Lung (tissue), 12 donors: ENCODE measurements around the gene MYO16. TPM values are rescaled to one million over a fixed set of nuclear protein-coding genes. Genes with fewer than 3 reads are reported as not detected.

Experiments
- ATAC-seq: fragments of 200-7000 bp; cut with Tn5 transposase; one replicate; pipeline ENCODE4 v1.9.1; 2020; ENCODE audit warnings: moderate number of reproducible peaks; ENCODE audit not compliant: insufficient read depth, low FRiP score
- DNase-seq, 3 donors: peaks; one replicate each; pipeline ENCODE4 v3.0.0-alpha.2; 2013 to 2017
- H3K27ac ChIP-seq, 2 donors: one replicate each; pipeline ENCODE4 v1.5.1; 2013; ENCODE audit warnings: mild to moderate bottlenecking in 2 of 2, moderate library complexity in 2 of 2, control low read depth in 1 of 2, inconsistent platforms in 1 of 2, low read depth in 1 of 2, low read length in 1 of 2
- H3K27me3 ChIP-seq, 3 donors: one replicate each; pipeline ENCODE4 v1.5.1; 2013; ENCODE audit warnings: low read length in 2 of 3; ENCODE audit not compliant: control insufficient read depth in 3 of 3, insufficient read depth in 3 of 3
- H3K36me3 ChIP-seq, 4 donors: one replicate each; pipeline ENCODE4 v1.5.1; 2013; ENCODE audit warnings: low read length in 4 of 4, mild to moderate bottlenecking in 1 of 4, moderate library complexity in 1 of 4; ENCODE audit not compliant: control insufficient read depth in 4 of 4, insufficient read depth in 4 of 4
- H3K4me1 ChIP-seq, 5 donors: one replicate each; pipeline ENCODE4 v1.5.1; 2013; ENCODE audit warnings: low read length in 5 of 5, mild to moderate bottlenecking in 2 of 5, moderate library complexity in 1 of 5; ENCODE audit not compliant: control insufficient read depth in 5 of 5, insufficient read depth in 5 of 5
- H3K4me3 ChIP-seq: one replicate; pipeline ENCODE4 v1.5.1; 2013; ENCODE audit warnings: mild to moderate bottlenecking, control low read depth, moderate library complexity
- H3K9ac ChIP-seq, 2 donors: one replicate each; pipeline ENCODE4 v1.5.1; 2013; ENCODE audit warnings: low read length in 2 of 2, control low read depth in 1 of 2; ENCODE audit not compliant: insufficient read depth in 1 of 2
- H3K9me3 ChIP-seq, 4 donors: one replicate each; pipeline ENCODE4 v1.5.1; 2013; ENCODE audit warnings: low read length in 3 of 4, mild to moderate bottlenecking in 1 of 4, moderate library complexity in 1 of 4; ENCODE audit not compliant: control insufficient read depth in 4 of 4, insufficient read depth in 3 of 4
- CTCF ChIP-seq: IDR thresholded peaks from 2 replicates; pipeline ENCODE4 v1.5.1; 2012; ENCODE audit warnings: mild to moderate bottlenecking; ENCODE audit errors: control extremely low read depth, extremely low read depth
- WGBS, 2 donors: extraction: QIAGEN DNeasy Blood & Tissue Kit; methylation state at CpG; one replicate each; pipeline ENCODE4 v1.1.7; 2013; 5-methylcytosine and 5-hydroxymethylcytosine counted together
- polyA plus RNA-seq, 2 donors: library from polyadenylated mRNA; stranded (reverse); fragments of 200-250 nt; gene quantifications; one replicate each; pipeline ENCODE4 v1.2.1, GENCODE V29; 2013
- total RNA-seq, 2 donors: library from RNA; depleted of rRNA in 1 of 2; stranded (reverse); fragments of >200 nt in 1 of 2; gene quantifications; one replicate each; pipeline ENCODE4 v1.2.1, GENCODE V29; 2014 to 2021
- donor health status: control.
- donor health status: control.
- donor health status: Bipolar disorder and iron deficiency.
- donor health status: healthy.
- donor health status: DM: yes; HTN: yes; CAD: no.

Gene MYO16
- total and polyA plus RNA-seq, 4 donors, result 0.12 to 13.8 (median 0.88) TPM

DNA sequence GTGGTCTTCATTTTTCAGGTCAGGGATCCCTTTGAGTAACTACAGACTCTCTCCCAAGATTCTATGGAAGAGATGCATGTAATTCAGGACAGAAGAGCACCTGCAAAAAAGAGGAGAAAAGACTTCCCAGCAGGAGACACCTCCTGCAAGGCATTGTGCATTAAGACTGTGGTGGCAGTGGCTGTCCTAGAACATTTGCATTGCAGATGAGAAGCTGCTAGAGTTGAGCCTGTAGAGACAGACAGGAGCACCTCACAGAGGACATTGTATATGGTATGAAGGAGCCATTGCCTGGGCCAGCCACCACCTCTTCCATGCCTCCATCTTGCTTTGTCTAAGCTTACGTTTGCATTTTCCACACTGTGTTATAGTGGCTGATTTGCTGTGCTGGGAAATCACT, 11.2 kb upstream of the MYO16 start:
- H3K4me1 ChIP-seq, result no peaks in the 10 kb centered on the region
- H3K27me3 ChIP-seq, result no peaks in the 10 kb centered on the region
- no peak overlapping the region for H3K4me3 ChIP-seq
- no peak overlapping the region for H3K27ac ChIP-seq
- ATAC-seq (no peak), DNase-seq (no peak)
- no peak for TF ChIP-seq CTCF
- no peak overlapping the region for H3K9ac ChIP-seq
- H3K36me3 ChIP-seq, result no peaks in the 10 kb centered on the region
- H3K9me3 ChIP-seq, result peaks cover 0 to 2% (median 0%) of the 10 kb centered on the region in 4 donors
- 83 to 88% methylated on average over 1 of the region's 1 CpG for WGBS, 2 donors

DNA sequence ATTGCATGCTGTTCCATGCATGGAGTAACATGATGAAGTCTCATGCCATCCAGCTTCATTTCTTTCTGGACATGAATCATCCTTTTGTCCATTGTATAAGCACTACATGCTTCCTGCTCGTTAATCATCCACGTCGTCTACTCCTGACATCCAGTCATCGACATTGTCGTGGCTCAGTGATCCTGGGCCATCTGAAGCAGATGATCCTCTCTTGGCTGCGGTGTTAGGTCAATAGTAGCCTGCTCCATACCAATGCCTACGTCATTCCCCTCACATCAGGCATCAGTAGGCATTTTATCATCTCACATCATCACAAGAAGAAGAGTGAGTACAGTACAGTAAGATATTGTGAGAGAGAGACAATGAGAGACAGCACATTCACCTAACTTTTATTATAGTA, 7.9 kb upstream of the MYO16 start:
- no peak for TF ChIP-seq CTCF
- Histone ChIP-seq H3K9me3 (peaks cover 0 to 5% (median 2%) of the 10 kb centered on the region in 4 donors), H3K4me3 (no peak overlapping the region), H3K27me3 (no peaks in the 10 kb centered on the region), H3K36me3 (no peaks in the 10 kb centered on the region), H3K4me1 (no peaks in the 10 kb centered on the region), H3K27ac (no peak overlapping the region), H3K9ac (no peak overlapping the region)
- ATAC-seq, result no peak
- DNase-seq, result no peak
- 75 to 85% methylated on average over 7 of the region's 7 CpGs for WGBS, 2 donors

DNA sequence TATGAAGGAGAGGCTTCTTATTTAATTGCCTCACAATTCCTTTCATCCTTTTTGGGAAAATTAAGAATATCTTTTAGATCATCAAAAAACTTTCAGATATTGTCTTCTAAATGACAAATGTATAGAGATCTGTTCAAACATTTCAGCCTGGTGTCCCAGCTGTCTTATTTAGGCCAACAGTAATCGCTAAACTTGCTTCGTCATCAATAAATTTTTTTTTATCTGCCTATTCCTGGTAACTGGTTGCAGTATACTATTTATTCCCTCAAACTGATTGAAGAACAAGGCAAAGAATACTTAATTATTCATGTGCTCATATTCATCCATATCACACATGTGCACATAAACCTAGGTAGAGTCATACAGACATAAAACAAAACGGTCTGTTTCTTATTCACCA, 5.3 kb upstream of the MYO16 start:
- Histone ChIP-seq H3K9ac (no peak overlapping the region), H3K36me3 (no peaks in the 10 kb centered on the region), H3K27ac (no peak overlapping the region), H3K4me1 (no peaks in the 10 kb centered on the region), H3K4me3 (no peak overlapping the region), H3K27me3 (no peaks in the 10 kb centered on the region), H3K9me3 (peaks cover 0 to 5% (median 2%) of the 10 kb centered on the region in 4 donors)
- DNase-seq (no peak), ATAC-seq (no peak)
- no peak for TF ChIP-seq CTCF
- WGBS, 2 donors, result 83 to 91% methylated on average over 3 of the region's 3 CpGs

DNA sequence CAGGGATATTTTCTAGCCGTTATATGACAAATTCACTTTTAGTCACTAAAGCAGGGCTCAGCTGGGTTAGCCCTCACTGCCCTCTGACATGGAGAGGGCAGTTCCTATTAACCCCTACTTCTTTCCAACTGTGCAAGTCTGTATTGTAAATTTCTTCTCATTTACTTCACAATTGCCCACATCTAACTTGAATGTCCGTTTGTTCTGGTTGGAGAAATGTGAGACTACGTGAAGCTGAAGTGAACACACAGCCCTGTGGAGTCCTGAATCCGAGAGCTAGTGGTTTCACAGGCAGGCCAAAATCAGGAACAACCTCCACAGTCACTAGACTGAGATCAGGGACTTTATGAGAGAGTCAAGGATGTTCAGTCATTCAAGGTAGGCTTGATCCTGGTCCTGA, 4.4 kb upstream of the MYO16 start:
- Histone ChIP-seq H3K9ac (no peak overlapping the region), H3K27me3 (no peaks in the 10 kb centered on the region), H3K4me1 (peaks cover 0 to 2% (median 0%) of the 10 kb centered on the region in 5 donors), H3K27ac (no peak overlapping the region), H3K4me3 (no peak overlapping the region), H3K36me3 (no peaks in the 10 kb centered on the region), H3K9me3 (peaks cover 0 to 7% (median 2%) of the 10 kb centered on the region in 4 donors)
- DNase-seq (no peak), ATAC-seq (no peak)
- TF ChIP-seq CTCF, result no peak
- 60 to 75% methylated on average over 4 of the region's 4 CpGs for WGBS, 2 donors
